Transverse colon (tissue), 4 donors: ENCODE data around the gene SH3GLB2. TPM values are rescaled to one million over a fixed set of nuclear protein-coding genes. Genes with fewer than 3 reads are reported as not detected.
A peak's percentile ranks its signal among the peaks of the same experiment; 100 is the strongest.

ENCODE experiments used
- DNase-seq: peaks from one replicate; pipeline ENCODE4 v3.0.0-alpha.2; 2019
- H3K27ac ChIP-seq, 4 donors: fragments of 200-600 bp; sonication (generic); 2 replicates each; pipeline ENCODE4 v1.5.1; 2016 to 2018; ENCODE audit warnings: inconsistent platforms in 4 of 4
- H3K27me3 ChIP-seq: fragments of 200-600 bp; sonication (generic); 2 replicates; pipeline ENCODE4 v1.5.1; 2017; ENCODE audit warnings: inconsistent platforms
- H3K36me3 ChIP-seq, 4 donors: fragments of 200-600 bp; sonication (generic); 2 replicates each; pipeline ENCODE4 v1.5.1; 2017 to 2019; ENCODE audit warnings: inconsistent platforms in 4 of 4
- H3K4me1 ChIP-seq, 4 donors: fragments of 200-600 bp; sonication (generic); 2 replicates each; pipeline ENCODE4 v1.5.1; 2017 to 2020; ENCODE audit warnings: inconsistent platforms in 4 of 4
- H3K4me3 ChIP-seq, 4 donors: fragments of 200-600 bp; sonication (generic); 1 replicate in 1 of 4; 2 replicates in 3 of 4; pipeline versions ENCODE4 v1.5.1 to v1.6.1; 2017 to 2019; ENCODE audit warnings: inconsistent platforms in 4 of 4
- H3K9me3 ChIP-seq, 2 donors: fragments of 200-600 bp; sonication (generic); 2 replicates each; pipeline ENCODE4 v1.5.1; 2017 to 2019; ENCODE audit warnings: inconsistent platforms in 2 of 2
- CTCF ChIP-seq, 5 experiments: fragments of 200-600 bp in 3 of 5; fragments of 450-650 bp in 2 of 5; sonication (generic) in 3 of 5; IDR thresholded peaks; 1 replicate in 2 of 5; 2 replicates in 3 of 5; pipeline ENCODE4 v1.5.1; 2016 to 2017; ENCODE audit warnings: antibody characterized with exemption in 5 of 5, inconsistent platforms in 3 of 5, mild to moderate bottlenecking in 2 of 5, moderate library complexity in 1 of 5
- EP300 ChIP-seq: sonication (generic); formaldehyde crosslinking; IDR thresholded peaks from one replicate; pipeline ENCODE4 v1.6.1; 2017; ENCODE audit warnings: antibody characterized with exemption, low read depth
- POLR2A ChIP-seq: fragments of 450-650 bp; IDR thresholded peaks from one replicate; pipeline ENCODE4 v1.6.1; 2016; ENCODE audit warnings: antibody characterized with exemption, mild to moderate bottlenecking, moderate library complexity
- POLR2AphosphoS5 ChIP-seq, 3 donors: sonication (generic); formaldehyde crosslinking; IDR thresholded peaks; one replicate each; pipeline ENCODE4 v1.6.1; 2016; ENCODE audit warnings: antibody characterized with exemption in 3 of 3
- WGBS, 2 donors: methylation state at CpG; one replicate each; pipeline ENCODE4 v1.1.5; 2018; ENCODE audit warnings: low coverage in 1 of 2; 5-methylcytosine and 5-hydroxymethylcytosine counted together
- in situ Hi-C, 4 donors: fragments of 200-750 bp; cut with MboI; loops; one replicate each; pipeline versions ENCODE4 v1.15.0 to v1.15.1; 2017; ENCODE audit warnings: low sequenced_read_pairs in 3 of 4, low pct_ligation_motif_present in 1 of 4, low pct_unique_long_range_greater_than_20kb in 1 of 4
- intact Hi-C: fragments of 100-400 bp; cut with DNase I; formaldehyde crosslinking; loops from one replicate; pipeline ENCODE4 v1.15.1; 2023; ENCODE audit warnings: low total_unique reads
- total RNA-seq, 4 donors: library from RNA; depleted of rRNA; stranded (reverse); fragments of >200 nt; gene quantifications; one replicate each; pipeline ENCODE4 v1.1.0, GENCODE V29; 2016

Gene SH3GLB2
- total RNA-seq, 4 donors from 2014 or later = 184 to 391 (median 224) TPM

- no peaks in the 10 kb centered on the region for H3K9me3 ChIP-seq
- intact Hi-C loops (no loop called here), in situ Hi-C loops (loop anchor here in 1 of 4 donors (25.0 kb wide), 1 partner anchor 386 kb away; no protein-coding TSS in a partner anchor)
- no peak for DNase-seq
- H3K4me3 ChIP-seq = no peak overlapping the region
- H3K4me1 ChIP-seq = no peaks in the 10 kb centered on the region
- peaks cover 0 to 60% (median 23%) of the 10 kb centered on the region in 4 donors for H3K36me3 ChIP-seq
- no peak overlapping the region for H3K27ac ChIP-seq
- no peak for TF ChIP-seq EP300
- no peak for TF ChIP-seq POLR2A
- no peak for TF ChIP-seq CTCF (IDR thresholded peaks at IDR 0.05)
- WGBS, 2 donors = 67 to 93% methylated on average over 1 to 6 of the region's 6 CpGs
- no peaks in the 10 kb centered on the region for H3K27me3 ChIP-seq
These were observed 29.7 kb downstream of the SH3GLB2 start for GRCh38 chr9:128998462-128998861.

- intact Hi-C loops (no loop called here), in situ Hi-C loops (loop anchor here in 1 of 4 donors (25.0 kb wide), 1 partner anchor 383 kb away; no protein-coding TSS in a partner anchor)
- H3K4me3 ChIP-seq = no peak overlapping the region
- no peaks in the 10 kb centered on the region for H3K9me3 ChIP-seq
- DNase-seq = no peak
- no peak overlapping the region for H3K27ac ChIP-seq
- H3K27me3 ChIP-seq = no peaks in the 10 kb centered on the region
- WGBS, 2 donors = 86% methylated on average over 5 of the region's 5 CpGs; no CpG with 5 or more reads in 1 of the 2 donors
- peaks cover 0 to 54% (median 26%) of the 10 kb centered on the region in 4 donors for H3K36me3 ChIP-seq
- H3K4me1 ChIP-seq = no peaks in the 10 kb centered on the region
- TF ChIP-seq POLR2A (no peak), CTCF (IDR thresholded peaks at IDR 0.05) (no peak), POLR2AphosphoS5 (IDR thresholded peaks at IDR 0.05) (no peak), EP300 (no peak)
These were observed 32.3 kb downstream of the SH3GLB2 start for GRCh38 chr9:128995791-128996190.

- Histone ChIP-seq H3K36me3 (peaks cover 0 to 46% (median 26%) of the 10 kb centered on the region in 4 donors), H3K27ac (no peak overlapping the region), H3K4me1 (no peaks in the 10 kb centered on the region), H3K4me3 (no peak overlapping the region), H3K27me3 (no peaks in the 10 kb centered on the region), H3K9me3 (no peaks in the 10 kb centered on the region)
- in situ Hi-C loops = loop anchor here in 1 of 4 donors (25.0 kb wide), 1 partner anchor 381 kb away; no protein-coding TSS in a partner anchor
- TF ChIP-seq CTCF (IDR thresholded peaks at IDR 0.05) (peak in 1 of 5 experiments; percentile 12), POLR2AphosphoS5 (IDR thresholded peaks at IDR 0.05) (no peak)
- 73 to 81% methylated on average over 5 to 7 of the region's 7 CpGs for WGBS, 2 donors
- intact Hi-C loops = loop anchor here (5.0 kb wide), 1 partner anchor 151 kb away; no protein-coding TSS in a partner anchor
- DNase-seq = no peak
These were observed 35.1 kb downstream of the SH3GLB2 start for GRCh38 chr9:128992995-128993394.

- H3K36me3 ChIP-seq = peaks cover 0 to 33% (median 14%) of the 10 kb centered on the region in 4 donors
- no peaks in the 10 kb centered on the region for H3K27me3 ChIP-seq
- intact Hi-C loops = no loop called here
- no peaks in the 10 kb centered on the region for H3K9me3 ChIP-seq
- H3K4me3 ChIP-seq = no peak overlapping the region
- in situ Hi-C loops = loop anchor here in 1 of 4 donors (25.0 kb wide), 1 partner anchor 376 kb away; no protein-coding TSS in a partner anchor
- no peak for DNase-seq
- WGBS, 2 donors = 83 to 98% methylated on average over 5 of the region's 5 CpGs
- TF ChIP-seq CTCF (IDR thresholded peaks at IDR 0.05) (no peak), POLR2AphosphoS5 (IDR thresholded peaks at IDR 0.05) (peak in 1 of 3 donors; percentile 29)
- H3K4me1 ChIP-seq = no peaks in the 10 kb centered on the region
- H3K27ac ChIP-seq = peak overlapping the region in 1 of 4 donors; percentile 2
These were observed 40.3 kb downstream of the SH3GLB2 start for GRCh38 chr9:128987805-128988204.
